HG02763 (cell line): ENCODE data around the gene CTSD.

ENCODE experiments used
- ATAC-seq: cut with Tn5 transposase; IDR thresholded peaks from one replicate; pipeline ENCODE4 v1.9.1; 2021; ENCODE audit warnings: mild to moderate bottlenecking, moderate library complexity; ENCODE audit not compliant: unreplicated experiment

Gene CTSD

DNA sequence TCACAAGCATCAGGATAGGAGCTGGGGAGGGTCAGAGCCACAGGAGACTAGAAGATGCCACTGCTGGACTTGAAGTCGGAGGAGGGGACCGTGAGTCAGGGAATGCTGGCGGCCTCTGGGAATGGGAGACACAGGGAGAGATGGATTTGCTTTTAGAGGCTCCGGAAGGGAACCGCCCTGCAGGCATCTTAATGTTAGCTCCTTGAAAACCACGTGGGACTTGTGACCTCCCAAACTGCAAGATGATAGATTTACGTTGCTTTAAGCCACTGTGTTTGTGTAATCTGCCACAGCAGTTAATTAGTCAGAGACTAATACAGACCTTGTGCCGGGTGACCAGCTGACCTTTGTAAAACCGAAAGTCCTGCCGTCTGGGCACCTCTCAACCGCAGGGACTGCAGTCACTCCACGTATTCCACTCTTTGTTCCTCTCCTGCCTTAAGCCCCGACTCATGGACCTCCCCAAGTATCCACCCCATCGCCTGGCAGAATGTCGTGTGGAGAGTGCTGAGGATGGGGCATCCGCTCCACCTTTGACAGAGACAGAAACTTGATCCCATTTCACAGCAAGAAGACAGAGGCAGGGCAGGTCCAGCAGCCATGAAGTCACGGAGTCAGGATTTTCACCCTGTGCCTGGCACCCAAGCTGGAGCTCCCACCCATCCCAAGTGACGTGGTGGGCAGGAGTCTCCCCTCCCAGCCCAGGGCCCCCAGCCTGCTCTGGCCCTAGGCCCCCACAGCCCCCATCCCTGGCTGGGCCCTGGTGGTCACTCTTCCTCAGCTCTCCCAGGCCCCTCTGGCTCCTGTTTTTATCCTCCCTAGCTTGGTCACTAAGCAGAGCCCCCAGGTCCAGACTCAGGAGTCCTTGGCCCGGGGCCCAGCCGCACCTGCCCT lies 19.4 kb upstream of the CTSD start:
- no peak for ATAC-seq

DNA sequence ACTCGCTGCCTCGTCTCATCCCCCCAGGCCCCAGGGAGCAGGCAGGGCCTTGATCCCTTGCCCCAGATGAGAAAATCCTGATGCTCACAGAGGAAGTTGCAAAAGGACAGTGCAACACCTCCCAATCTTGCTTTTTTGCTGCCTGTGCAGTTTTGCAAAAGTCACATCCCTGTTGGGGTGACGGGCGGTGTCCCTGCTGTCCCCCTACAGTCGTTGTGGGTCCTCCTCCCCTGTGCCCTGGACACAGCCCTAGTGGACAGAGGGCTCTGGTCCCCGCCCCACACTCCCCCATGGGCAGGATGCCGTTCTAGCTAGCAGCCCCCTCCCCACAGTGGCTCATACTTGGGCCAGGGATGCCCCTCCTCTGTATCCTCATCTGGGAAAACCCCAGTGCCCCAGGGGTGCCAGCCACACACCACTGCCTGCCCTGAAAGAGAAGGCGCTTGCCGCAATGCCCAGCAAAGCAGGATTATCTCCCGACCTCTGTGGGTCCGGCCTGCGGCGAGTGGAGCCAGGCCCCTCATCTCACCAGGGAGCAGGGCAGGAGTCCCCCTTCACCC lies 18.4 kb upstream of the CTSD start:
- no peak for ATAC-seq

DNA sequence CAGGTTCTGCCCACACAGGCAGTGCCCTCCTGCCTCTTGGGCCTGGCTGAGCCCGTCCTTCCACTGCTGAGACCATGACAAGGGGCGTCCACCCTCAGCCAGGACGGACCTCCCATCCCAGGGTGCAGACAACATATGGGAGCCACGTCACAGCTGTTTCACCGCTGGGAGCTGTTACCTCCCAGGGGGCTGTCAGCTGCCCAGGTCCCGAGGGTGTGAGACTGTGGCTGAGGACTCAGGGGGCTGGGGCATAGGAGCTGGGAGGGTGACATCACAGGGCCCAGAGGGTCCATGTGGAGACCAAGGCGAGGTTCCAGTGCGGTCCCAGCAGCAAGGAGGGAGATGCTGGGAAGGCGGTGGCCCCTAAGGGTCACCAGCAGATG lies 17.9 kb upstream of the CTSD start:
- no peak for ATAC-seq

DNA sequence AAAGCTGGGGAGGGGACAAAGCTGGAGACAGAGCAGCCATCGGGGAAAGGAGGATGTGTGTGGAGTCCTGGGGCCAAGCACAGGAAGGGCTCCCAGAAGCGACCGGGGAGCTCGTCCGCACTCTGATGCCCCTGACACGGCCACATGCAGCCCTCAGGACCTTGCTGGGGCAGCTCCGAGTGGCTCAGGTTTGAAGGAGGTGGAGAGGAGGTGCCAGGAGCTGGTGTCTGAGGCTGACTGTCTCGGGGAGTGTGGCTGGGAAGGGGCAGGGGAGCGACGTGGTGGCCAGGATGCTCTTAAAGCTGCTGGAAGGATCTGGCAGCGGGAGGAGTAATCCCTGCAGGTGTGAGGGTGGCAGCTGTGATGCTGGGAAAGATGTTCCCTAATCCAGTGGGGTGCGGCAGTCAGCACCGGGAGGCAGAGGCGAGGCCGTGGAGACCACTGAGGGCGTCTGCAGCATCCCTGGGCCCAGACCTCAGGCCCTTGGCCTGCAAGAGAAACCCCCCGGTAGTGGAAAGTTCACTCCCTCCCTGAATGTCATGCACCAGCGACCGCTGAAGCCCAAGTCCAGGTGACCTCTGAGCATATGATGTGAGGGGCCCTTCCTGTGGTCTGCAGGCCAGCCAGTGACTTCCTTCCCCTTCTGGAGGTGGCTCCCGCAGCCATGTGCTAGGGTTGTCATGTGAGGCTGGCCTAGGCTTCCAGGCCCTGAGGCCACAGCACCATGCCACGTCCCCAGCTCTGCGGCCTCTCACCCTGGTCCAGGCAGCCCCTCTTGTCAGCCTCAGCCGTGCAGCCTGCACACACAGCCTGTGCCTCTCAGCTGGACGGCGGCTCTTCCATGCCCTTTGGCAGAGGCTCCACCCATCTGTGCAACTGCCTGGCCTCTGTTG lies 17.2 kb upstream of the CTSD start:
- no peak for ATAC-seq

DNA sequence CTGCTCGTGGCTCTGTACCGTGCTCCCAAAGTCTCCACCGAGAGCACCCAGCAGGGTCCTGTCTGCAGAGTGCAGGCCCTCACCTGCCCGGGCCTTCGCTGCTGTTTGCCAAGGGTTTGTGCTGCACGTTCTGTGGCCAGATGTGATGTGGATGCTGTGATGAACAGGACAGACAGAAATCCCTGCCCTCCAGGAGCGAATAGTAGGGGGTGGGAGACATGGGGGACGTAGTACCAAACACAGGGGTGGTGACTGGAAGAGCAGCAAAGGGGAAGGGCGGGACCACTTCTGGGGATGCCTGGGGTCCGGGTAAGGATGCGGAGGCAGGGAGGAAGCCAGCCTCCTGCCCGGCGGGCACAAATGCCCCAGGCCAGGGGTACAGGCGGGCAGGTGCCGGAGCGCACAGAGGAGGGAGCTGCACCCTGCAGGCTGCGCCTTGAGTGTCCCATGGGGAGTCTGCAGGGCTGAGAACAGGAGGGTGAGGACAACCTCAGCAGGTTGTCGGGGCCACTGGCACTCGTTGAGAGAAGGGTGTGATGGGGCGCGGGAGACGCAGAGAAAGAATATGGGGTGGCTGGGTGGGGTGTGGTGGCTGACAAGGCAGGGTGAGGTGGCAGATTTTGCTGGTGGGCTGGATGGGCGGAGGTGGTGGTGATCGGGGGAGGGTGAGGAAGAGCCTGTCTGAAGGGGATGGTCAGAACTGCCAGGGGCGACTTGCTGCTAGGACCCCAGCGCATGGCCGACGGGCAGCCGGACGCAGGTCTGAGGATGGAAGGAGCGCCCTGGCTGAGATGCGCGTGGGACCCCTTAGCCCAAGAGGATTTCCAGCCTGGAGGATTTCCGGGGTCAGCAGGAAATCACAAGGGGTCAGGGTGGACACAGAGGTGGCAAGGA lies 16.3 kb upstream of the CTSD start:
- ATAC-seq, result no peak

DNA sequence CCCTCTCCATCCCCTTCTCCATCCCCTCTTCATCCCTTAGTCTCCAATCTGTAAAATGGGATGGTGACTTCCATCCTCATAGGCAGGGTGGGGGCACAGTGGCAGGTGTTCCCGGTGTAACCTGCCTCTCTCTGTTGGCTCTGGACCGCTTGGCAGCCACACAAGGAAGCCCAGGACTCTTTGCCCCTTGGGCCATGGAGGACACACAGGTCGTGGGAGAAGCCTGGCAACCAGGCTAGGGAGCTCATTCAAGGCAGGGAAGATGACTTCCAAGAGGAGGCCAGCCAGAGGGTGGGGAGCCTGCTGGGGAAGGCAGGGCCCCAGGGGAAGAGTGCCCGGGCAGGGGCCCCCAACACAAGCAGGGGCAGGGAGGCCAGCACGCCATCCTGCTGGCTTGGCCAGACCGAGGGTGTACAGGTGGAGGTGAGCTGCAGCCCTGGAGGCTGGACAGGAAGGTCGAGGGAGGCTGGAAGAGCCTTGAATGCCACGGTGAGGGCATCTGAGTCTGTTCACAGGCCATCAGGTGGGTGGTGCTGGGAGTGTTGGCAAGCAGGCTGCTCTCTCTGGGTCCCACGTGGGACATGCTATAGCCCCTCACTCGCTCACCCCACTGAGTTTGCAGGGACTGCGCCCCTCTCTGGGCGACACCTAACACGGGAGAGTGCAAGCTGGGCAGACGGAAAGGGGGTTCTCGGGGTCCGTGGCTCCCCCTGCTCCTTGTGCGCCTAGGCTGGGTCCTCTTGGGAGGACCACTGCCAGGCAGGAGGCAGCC lies 15.5 kb upstream of the CTSD start:
- ATAC-seq, result no peak

DNA sequence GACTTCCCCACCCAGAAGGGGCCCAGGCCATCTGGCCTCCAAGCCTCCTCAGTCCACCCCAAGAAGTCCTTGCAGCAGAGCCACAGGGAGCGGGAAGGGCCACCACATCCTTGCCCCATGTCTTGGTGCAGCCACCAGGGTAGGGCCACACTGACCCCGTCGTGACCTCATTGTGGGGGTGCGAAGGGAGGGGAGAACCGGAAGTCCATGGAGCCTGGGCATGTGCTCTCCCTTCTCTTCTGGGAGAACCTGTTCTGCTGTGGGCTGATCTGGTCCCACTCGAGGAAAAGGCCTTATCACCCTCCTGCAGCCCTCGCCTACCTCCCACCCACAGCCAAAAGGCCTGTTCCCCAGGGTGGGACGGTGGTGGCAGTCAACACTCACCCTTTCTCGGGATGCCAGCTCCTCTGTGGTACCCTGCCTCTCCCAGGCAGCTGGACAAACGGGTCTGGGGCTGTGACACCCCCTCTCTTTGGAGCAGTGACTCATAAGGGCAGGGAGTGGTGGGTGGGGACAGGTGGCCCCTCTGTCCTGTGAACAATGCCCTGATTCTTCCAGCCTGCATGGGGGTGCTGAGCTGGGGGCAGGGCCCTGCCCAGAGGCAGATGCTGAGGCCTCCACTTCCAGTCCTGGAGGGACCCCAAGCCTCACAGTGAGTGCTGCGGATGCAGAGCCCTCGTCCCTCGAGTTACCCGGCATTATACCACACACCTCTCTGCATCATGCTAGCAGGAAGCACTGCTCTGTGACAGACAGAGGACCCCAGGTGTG lies 14.6 kb upstream of the CTSD start:
- ATAC-seq, result no peak

DNA sequence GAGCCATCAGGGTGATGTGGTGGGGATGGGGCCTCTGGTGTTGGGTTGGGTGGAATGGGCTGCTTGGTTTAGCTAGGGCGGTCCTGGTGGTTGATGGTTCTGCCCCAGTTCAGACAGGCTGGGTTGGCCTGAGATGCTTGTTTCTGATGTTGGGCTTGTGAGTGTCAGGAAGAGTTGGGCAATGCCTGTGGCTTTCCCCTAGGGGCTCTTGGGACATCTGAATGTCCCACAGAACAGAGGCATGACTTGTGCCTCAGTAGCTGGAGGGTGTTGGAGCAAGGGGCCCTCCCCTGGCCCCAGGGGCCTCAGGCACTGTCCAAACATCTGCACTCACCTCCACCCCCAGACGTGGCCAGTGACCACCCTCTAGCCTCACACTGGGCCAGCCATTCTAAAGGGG lies 14.0 kb upstream of the CTSD start:
- no peak for ATAC-seq

DNA sequence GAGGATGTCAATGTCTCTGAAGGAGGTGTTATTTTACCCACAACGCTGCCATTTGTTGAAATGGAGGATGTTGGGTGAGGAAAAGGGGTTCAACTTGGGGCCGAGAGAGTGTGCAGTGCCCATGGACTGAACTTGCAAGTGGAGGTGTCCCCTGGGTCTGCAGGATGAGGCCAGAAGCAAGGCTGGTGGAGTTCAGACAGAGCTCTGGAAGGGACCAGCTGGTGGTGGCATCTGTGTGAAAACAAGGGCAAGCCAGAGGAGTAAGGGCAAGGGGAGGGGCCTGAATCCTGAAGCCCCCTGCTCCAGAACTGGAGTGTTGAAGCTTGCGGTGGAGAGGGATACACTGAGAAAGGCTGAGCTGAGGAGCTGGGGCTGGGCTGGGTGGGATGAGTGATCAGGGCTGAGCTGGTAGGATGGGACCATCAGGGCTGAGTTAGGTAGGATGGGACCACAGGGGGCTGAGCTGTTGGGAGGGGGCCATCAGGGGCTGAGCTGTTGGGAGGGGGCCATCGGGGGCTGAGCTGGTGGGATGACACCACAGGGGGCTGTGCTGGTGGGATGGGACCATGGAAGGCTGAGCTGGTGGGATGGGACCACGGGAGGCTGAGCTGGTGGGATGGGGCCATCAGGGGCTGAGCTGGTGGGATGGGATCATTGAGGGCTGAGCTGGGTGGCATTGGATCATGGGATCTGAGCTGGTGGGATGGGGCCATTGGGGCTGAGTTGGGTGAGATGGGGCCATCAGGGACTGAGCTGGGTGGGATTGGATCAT lies 13.4 kb upstream of the CTSD start:
- no peak for ATAC-seq

DNA sequence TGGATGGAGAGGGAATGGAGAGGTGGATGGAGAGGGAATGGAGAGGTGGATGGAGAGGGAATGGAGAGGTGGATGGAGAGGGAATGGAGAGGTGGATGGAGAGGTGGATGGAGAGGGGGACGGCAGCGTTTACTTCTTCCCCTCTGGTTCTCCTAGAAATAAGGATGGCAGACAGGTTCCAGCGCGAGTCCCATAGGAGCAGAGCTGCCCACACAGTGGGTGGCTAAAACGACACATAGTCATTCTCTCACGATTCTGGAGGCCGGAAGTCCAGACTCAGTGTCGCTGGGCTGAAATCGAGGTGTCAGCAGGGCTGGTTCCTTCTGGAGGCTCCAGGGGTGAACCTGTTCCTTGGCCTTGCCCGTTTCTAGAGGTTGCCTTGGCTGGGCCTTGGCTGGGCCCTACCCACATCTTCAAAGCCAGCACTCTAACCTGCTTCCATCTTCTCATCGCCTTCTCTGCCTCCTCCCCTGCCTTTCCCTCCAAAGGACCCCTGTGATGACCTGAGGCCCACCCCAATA lies 12.7 kb upstream of the CTSD start:
- ATAC-seq, result no peak

DNA sequence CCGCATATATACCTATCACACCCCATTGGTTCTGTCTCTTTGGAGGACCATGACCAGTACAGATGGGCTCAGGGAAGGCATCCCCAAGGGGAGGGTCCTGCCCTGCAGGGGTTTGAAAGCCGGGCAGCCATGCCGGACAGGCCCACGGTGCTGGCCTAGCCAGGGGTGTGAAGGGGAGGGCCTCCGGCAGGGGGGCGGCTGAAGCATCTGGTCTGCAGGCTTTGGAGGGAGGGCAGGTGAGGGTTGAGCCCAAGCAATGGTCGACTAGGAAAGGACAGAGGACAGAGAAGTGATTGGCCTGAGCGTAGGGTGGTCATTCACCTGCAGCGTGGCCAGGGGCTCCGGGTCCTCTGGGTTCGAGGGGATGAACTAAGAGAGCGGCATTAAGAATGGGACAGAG lies 11.2 kb upstream of the CTSD start:
- no peak for ATAC-seq

DNA sequence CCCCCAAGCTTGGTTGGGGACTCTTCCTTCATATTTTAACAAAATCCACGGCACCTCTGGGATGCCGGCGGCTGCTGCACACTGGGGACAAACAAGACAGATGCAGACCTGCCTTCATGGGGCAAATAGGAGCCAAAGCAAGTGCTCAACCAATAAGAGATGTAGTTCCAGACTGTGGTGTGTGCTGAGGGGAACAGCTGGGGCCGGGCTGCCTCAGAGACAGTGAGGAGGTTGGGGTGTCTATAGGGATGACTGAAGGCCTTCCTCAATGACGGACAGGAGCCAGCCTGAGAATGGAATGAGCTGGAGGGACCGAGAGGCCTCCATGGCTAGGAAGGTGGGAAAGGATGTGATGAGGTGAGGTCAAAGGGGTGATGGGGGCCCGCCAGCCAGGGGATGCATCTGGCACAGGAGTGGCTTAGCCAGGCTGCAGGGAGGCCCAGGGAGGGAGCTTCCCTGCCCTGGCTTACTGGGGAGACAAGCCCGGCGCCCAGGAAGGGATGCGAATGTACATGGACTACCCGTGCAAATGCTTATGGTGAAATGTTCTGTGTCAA lies 10.3 kb upstream of the CTSD start:
- ATAC-seq, result no peak

DNA sequence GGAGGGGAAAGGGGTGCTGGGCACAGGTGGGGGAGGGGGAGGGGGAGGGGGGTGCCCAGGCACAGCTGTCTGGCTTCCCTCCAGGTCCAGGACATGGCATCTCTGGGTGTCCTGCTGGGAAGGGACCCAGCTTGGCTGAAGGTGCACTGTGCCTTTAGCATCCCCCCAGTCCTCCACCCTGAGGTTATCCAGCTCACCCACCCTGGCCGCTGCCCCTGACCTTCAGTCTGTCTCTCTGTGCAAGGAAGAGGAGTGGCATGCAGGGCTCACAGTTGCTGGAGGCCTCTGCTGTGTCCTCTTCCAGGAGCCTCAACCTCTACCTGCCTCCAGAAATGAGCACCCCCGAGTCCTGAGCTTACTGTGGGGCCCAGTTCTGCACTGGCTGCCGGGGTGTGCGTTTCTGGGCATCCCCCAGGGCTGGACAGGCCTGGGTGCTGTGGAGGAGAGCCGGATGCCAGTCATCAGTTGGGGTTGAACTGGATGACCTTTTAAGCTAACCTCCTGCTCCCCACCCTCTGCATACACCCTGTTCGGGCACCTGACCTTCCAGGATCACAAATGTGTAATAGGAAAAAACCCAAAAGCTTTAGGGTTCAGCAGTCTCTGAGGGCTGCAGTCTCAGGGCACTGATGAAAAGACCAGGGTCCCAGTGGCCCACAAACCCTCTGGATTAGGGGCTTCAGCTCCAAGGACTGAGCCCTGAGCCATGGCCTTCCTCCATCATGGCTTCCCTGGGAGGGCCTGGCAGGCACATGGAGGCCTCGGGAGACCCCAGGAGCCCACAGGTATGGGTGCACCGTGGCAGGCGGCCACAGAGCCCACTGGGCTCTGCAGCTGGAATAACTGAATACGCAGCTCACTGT lies 9.6 kb upstream of the CTSD start:
- no peak for ATAC-seq

DNA sequence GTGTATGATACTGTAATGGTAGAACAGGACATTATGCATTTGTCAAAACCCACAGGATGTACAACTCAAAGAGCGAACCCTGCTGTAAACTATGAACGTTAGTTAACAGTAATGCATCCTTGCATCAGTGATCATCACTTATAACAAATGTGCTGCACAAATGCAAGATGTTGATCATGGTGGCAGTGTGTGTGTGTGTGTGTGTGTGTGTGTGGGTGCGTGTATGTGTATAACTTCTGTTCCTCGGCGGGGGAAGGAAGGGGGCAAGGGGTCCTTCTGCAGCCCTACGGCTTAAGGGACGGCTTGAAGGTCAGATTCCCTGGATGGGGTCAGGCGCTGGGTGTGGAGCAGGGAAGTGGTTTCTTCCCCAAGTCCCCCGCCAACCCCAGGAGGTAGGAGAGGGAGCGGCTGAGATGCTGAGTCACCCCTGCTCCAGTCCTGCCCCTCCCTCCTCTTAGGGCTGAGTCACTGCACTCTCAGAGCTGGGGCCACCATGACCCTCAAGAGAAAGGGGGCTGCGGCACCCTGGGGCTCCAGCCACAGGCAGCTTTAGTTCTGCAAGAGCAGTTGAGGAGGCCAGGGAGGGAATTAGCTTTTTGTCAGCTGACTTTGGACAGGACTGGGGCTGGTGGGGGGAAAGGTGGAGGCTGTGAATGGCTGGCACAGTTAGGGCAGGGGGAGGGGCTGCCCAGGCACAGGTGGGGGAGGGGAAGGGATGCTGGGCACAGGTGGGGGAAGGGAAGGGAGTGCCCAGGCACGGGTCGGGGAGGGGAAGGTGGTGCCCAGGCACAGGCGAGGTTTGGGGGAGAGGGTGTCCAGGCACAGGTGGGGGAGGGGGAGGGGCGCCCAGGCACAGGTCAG lies 8.8 kb upstream of the CTSD start:
- no peak for ATAC-seq

DNA sequence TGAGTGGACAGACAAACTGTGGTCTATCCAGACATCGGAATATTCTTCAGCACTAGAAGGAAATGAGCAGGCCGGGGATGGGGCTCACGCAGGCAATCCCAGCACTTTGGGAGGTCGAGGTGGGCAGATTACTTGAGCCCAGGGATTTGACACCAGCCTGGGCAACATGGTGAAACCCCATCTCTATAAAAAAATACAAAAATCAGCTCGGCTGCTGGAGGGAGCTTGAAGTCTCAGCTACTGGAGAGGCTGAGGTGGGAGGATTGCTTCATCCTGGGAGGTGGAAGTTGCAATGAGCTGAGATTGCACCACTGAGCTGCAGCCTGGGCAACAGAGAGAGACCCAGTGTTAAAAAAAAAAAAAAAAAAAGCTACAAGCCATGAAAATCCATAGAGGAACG lies 8.0 kb upstream of the CTSD start:
- ATAC-seq, result no peak

DNA sequence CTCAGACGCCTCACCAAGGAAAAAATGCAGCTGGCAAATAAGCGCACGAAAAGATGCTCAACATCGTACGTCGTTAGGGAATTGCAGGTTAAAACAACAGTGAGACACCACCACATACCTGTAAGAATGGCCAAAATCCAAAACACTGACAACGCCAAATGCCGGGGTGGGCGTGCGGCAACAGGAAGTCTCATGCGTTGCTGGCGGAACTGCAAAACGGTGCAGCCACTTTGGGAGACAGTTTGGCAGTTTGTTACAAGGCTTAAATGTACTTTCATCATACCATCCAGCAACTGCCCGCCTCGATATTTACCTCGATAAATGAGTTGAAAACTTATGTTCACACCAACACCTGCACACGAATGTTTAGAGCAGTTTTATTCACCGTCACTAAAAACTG lies 7.5 kb upstream of the CTSD start:
- ATAC-seq, result no peak
